PC-9 (cell line): ENCODE measurements around the gene LRRC4C. TPM values are rescaled to one million over a fixed set of nuclear protein-coding genes. Genes with fewer than 3 reads are reported as not detected.

Experiments used
- BruUV-seq: library from RNA; stranded (reverse); fragments of 400-500 nt; replicated peaks from 2 replicates; lab custom pipeline; 2021; lab: Mats Ljungman, UMichigan
- CTCF ChIA-PET: fragments of 300-600 bp; sonication (Branson Sonifier 250); formaldehyde crosslinking; loops from one replicate; lab custom pipeline; 2022; ENCODE audit warnings: antibody characterized with exemption; lab: Charles Lee
- POLR2A ChIA-PET: fragments of 300-600 bp; sonication (Branson Sonifier 250); formaldehyde crosslinking; loops from one replicate; lab custom pipeline; 2022; ENCODE audit warnings: antibody characterized with exemption; ENCODE audit not compliant: unreplicated experiment; lab: Charles Lee
- DNase-seq, 2 experiments: peaks; one replicate each; pipeline versions ENCODE4 v3.0.0 to v3.0.0-alpha.2; 2015 to 2022; ENCODE audit warnings: mixed read lengths in 1 of 2
- H2AFZ ChIP-seq: fragments of 200-600 bp; sonication (generic); 2 replicates; pipeline ENCODE4 v1.8.1; 2017; ENCODE audit warnings: antibody characterized with exemption
- H3F3A ChIP-seq: fragments of 200-600 bp; sonication (generic); 2 replicates; pipeline ENCODE4 v1.8.1; 2017; ENCODE audit warnings: antibody characterized with exemption, mild to moderate bottlenecking, low read depth; ENCODE audit not compliant: insufficient read depth
- H3K27ac ChIP-seq: fragments of 200-600 bp; sonication (generic); 2 replicates; pipeline ENCODE4 v1.6.1; 2016; ENCODE audit warnings: mixed run types
- H3K27me3 ChIP-seq: fragments of 200-600 bp; sonication (generic); 2 replicates; pipeline ENCODE4 v1.6.1; 2016; ENCODE audit warnings: low read depth, mixed run types; ENCODE audit not compliant: insufficient read depth
- H3K36me3 ChIP-seq: fragments of 200-600 bp; sonication (generic); 2 replicates; pipeline ENCODE4 v1.6.1; 2016; ENCODE audit warnings: low read depth, mixed run types
- H3K4me1 ChIP-seq: fragments of 200-600 bp; sonication (generic); replicated peaks from 2 replicates; pipeline ENCODE4 v1.6.1; 2016; ENCODE audit warnings: mixed run types; ENCODE audit not compliant: insufficient read depth
- H3K4me2 ChIP-seq: fragments of 200-600 bp; sonication (generic); 2 replicates; pipeline ENCODE4 v1.6.1; 2017; ENCODE audit warnings: mixed run types
- H3K4me3 ChIP-seq: fragments of 200-600 bp; sonication (generic); 2 replicates; pipeline ENCODE4 v1.6.1; 2016; ENCODE audit warnings: mixed run types
- H3K79me2 ChIP-seq: fragments of 200-600 bp; sonication (generic); 2 replicates; pipeline ENCODE4 v1.6.1; 2017; ENCODE audit warnings: low read depth, mixed run types
- H3K9me2 ChIP-seq: fragments of 200-600 bp; sonication (generic); 2 replicates; pipeline ENCODE4 v1.8.1; 2017; ENCODE audit warnings: mild to moderate bottlenecking; ENCODE audit not compliant: insufficient read depth
- H3K9me3 ChIP-seq: fragments of 200-600 bp; sonication (generic); 2 replicates; pipeline ENCODE4 v1.8.1; 2016; ENCODE audit warnings: low read depth; ENCODE audit not compliant: insufficient read depth
- H4K20me1 ChIP-seq: fragments of 200-600 bp; sonication (generic); 2 replicates; pipeline ENCODE4 v1.8.1; 2017; ENCODE audit not compliant: insufficient read depth
- EZH2 ChIP-seq: fragments of 200-600 bp; sonication (generic); IDR thresholded peaks from 2 replicates; pipeline ENCODE4 v1.8.0; 2017; ENCODE audit warnings: antibody characterized with exemption, low read depth
- intact Hi-C: fragments of 100-400 bp; cut with micrococcal nuclease; formaldehyde crosslinking; loops from one replicate; pipeline ENCODE4 v1.10.0; 2022; ENCODE audit not compliant: unreplicated experiment
- total RNA-seq: library from RNA; stranded (reverse); gene quantifications from 2 replicates; pipeline ENCODE4 v1.2.3, GENCODE V29; 2021
- TF ChIP-seq, protein P1 (sequence below): fragments of 200-600 bp; sonication (generic); conservative IDR thresholded peaks from 2 replicates; pipeline ENCODE4 v1.6.1; 2017; ENCODE audit warnings: mixed run types, antibody characterized with exemption, mild to moderate bottlenecking, moderate library complexity

Gene LRRC4C
- total RNA-seq, 1 experiment from 2014 or later = not detected

GRCh38 chr11:40215556-40215955, 1243.9 kb downstream of the LRRC4C start:
- intact Hi-C loops = no loop called here

DNA sequence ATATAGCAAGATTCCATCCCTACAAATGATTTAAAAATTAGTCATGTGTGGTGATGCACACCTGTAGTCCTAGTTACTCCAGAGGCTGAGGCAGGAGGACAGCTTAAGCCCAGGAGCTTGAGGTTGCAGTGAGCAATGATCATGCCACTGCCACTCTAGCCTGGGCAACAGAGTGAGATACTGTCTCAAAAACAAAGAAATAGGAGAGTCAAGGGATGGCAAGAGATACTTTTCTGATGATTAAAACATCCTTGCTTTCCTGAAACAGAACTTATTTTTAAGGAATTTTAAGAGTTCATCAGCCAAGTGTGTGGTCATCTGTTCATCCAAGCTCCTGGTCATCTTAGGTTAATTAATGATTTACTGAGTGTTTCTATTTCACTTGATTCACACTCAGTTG, 1252.0 kb downstream of the LRRC4C start:
- H3K4me1 ChIP-seq = no peaks in the 10 kb centered on the region
- BruUV-seq = no TSS peak
- no peak overlapping the region for H3K4me3 ChIP-seq
- no peaks in the 10 kb centered on the region for H3K79me2 ChIP-seq
- no peaks in the 10 kb centered on the region for H3F3A ChIP-seq
- TF ChIP-seq, protein P1, sequence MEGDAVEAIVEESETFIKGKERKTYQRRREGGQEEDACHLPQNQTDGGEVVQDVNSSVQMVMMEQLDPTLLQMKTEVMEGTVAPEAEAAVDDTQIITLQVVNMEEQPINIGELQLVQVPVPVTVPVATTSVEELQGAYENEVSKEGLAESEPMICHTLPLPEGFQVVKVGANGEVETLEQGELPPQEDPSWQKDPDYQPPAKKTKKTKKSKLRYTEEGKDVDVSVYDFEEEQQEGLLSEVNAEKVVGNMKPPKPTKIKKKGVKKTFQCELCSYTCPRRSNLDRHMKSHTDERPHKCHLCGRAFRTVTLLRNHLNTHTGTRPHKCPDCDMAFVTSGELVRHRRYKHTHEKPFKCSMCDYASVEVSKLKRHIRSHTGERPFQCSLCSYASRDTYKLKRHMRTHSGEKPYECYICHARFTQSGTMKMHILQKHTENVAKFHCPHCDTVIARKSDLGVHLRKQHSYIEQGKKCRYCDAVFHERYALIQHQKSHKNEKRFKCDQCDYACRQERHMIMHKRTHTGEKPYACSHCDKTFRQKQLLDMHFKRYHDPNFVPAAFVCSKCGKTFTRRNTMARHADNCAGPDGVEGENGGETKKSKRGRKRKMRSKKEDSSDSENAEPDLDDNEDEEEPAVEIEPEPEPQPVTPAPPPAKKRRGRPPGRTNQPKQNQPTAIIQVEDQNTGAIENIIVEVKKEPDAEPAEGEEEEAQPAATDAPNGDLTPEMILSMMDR = no peak
- TF ChIP-seq EZH2 = no peak
- no peak overlapping the region for H2AFZ ChIP-seq
- no peak overlapping the region for H3K27ac ChIP-seq
- H4K20me1 ChIP-seq = no peaks in the 10 kb centered on the region; the same call in 1 of the 2 replicates
- no peaks in the 10 kb centered on the region for H3K9me3 ChIP-seq
- ChIA-PET CTCF (no interaction called here), POLR2A (no interaction called here)
- no peak overlapping the region for H3K4me2 ChIP-seq
- H3K9me2 ChIP-seq = no peaks in the 10 kb centered on the region
- intact Hi-C loops = no loop called here
- no peaks in the 10 kb centered on the region for H3K36me3 ChIP-seq
- DNase-seq = no peak
- H3K27me3 ChIP-seq = peaks cover 22% of the 10 kb centered on the region; the same call in 1 of the 2 replicates

More at GRCh38 chr11:40215556-40215955, 1243.9 kb downstream of the LRRC4C start:
- TF ChIP-seq, protein P1 = no peak
- TF ChIP-seq EZH2 = no peak
- no peak overlapping the region for H3K27ac ChIP-seq
- H4K20me1 ChIP-seq = no peaks in the 10 kb centered on the region
- H3K79me2 ChIP-seq = no peaks in the 10 kb centered on the region
- peaks cover 2% of the 10 kb centered on the region; the same call in 1 of the 2 replicates for H3K27me3 ChIP-seq
- no peaks in the 10 kb centered on the region for H3K4me1 ChIP-seq
- DNase-seq = no peak
- H3K4me2 ChIP-seq = no peak overlapping the region
- BruUV-seq = no TSS peak
- POLR2A ChIA-PET = no interaction called here
- H2AFZ ChIP-seq = no peak overlapping the region
- H3K36me3 ChIP-seq = no peaks in the 10 kb centered on the region
- no peaks in the 10 kb centered on the region for H3K9me2 ChIP-seq
- H3K4me3 ChIP-seq = no peak overlapping the region
- H3F3A ChIP-seq = no peaks in the 10 kb centered on the region
- H3K9me3 ChIP-seq = no peaks in the 10 kb centered on the region
- CTCF ChIA-PET = no interaction called here

DNA sequence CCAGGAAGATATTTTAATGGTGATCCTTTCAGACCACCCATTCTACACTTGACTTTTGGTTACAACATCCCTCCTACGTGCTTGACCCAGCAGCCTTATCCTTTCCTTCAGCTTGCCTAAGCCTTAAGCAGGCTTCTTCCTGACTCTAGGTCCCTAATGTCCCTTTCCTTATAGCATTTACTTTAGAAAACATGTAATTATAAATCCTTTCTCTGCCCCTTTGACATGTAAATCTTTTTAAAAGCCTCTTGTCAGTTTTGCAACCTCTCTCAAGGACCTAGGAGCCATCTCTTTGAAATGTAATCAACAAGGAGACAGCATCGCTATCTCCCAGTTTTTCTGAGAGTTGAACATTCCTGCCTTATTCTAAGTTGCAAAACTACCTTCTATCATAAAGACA, 1255.2 kb downstream of the LRRC4C start:
- H4K20me1 ChIP-seq = no peaks in the 10 kb centered on the region; the same call in 1 of the 2 replicates
- TF ChIP-seq EZH2 = no peak
- TF ChIP-seq, protein P1 = no peak
- H3K9me3 ChIP-seq = no peaks in the 10 kb centered on the region
- no peak overlapping the region for H2AFZ ChIP-seq
- ChIA-PET CTCF (no interaction called here), POLR2A (no interaction called here)
- intact Hi-C loops = no loop called here
- no peak overlapping the region for H3K27ac ChIP-seq
- no peaks in the 10 kb centered on the region for H3K36me3 ChIP-seq
- H3K4me1 ChIP-seq = no peaks in the 10 kb centered on the region
- H3F3A ChIP-seq = no peaks in the 10 kb centered on the region
- H3K79me2 ChIP-seq = no peaks in the 10 kb centered on the region
- H3K9me2 ChIP-seq = no peaks in the 10 kb centered on the region
- no peak overlapping the region for H3K4me2 ChIP-seq
- H3K4me3 ChIP-seq = no peak overlapping the region
- H3K27me3 ChIP-seq = peaks cover 8% of the 10 kb centered on the region; the same call in 1 of the 2 replicates
- no peak for DNase-seq
- BruUV-seq = no TSS peak
